ENCODE measurements around the gene DICER1. TPM values are rescaled to one million over a fixed set of nuclear protein-coding genes. Genes with fewer than 3 reads are reported as not detected.

The DICER1 gene
- polyA plus RNA-seq, 10 donors: 32.6 to 52.1 (median 42.4) TPM

DNA sequence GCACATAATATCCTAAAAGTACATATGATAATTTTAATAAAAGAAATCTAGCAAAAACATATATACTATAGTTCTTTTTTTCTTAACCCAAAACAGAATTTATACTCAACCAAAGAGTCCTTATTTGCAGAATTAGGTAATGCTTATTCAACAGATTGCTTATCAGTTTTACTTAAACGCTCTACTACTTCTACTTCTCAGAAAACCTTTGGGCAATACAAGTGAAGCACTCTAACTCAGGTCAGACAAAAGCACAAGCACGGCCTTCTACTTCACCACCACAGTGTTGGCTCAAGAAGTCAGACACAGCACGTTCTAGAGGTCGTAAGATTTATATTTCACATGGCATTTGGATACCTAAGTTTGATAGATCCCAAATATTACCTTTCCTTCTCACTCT, 29.2 kb downstream of the DICER1 start:
- no peak for DNase-seq

- no peak for DNase-seq
Observed at GRCh38 chr14:95127531-95127911, 29.8 kb downstream of the DICER1 start.

GRCh38 chr14:95126906-95127530, 30.3 kb downstream of the DICER1 start:
- DNase-seq: no peak

- no peak for DNase-seq
Observed at GRCh38 chr14:95125915-95126314, 31.4 kb downstream of the DICER1 start.

DNA sequence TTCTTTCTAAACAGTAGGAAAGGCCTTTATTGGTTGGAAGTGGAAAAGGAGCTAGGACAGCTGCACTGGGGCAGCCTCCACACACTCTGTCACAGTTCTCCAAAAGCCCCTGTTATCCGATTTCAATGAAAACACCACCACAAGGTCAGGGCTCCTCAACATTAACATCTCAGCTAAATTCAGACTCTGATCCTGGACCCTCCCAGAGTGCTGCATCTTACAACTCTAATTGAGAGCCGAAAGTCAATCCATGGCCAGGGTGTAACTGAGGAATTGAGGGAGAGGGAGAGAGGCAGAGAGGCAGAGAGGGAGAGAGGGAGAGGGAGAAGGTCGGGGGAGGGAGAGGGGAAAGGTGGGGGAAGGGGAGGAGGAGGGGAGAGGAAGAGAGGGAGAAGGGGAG, 32.1 kb downstream of the DICER1 start:
- DNase-seq: no peak

- peak in 1 of 3 donors; percentile 19 for DNase-seq
Observed at GRCh38 chr14:95123891-95124579, 33.3 kb downstream of the DICER1 start.

DNA sequence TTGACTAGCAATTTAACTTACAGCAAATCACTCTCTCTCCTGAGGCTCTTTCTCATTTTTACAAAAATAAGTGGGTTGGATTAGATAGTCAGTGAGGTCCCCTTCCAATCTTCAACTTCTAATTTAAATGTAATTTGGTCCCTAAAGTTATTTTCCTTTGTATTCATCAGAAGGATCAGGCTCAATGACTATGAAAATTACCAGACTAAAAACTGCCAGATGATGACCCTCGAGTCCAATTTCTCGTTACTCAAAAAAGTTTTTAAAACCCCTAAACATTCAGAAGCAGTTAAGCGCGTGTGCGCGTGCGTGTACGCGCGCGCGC, 34.7 kb downstream of the DICER1 start:
- DNase-seq: no peak

DNA sequence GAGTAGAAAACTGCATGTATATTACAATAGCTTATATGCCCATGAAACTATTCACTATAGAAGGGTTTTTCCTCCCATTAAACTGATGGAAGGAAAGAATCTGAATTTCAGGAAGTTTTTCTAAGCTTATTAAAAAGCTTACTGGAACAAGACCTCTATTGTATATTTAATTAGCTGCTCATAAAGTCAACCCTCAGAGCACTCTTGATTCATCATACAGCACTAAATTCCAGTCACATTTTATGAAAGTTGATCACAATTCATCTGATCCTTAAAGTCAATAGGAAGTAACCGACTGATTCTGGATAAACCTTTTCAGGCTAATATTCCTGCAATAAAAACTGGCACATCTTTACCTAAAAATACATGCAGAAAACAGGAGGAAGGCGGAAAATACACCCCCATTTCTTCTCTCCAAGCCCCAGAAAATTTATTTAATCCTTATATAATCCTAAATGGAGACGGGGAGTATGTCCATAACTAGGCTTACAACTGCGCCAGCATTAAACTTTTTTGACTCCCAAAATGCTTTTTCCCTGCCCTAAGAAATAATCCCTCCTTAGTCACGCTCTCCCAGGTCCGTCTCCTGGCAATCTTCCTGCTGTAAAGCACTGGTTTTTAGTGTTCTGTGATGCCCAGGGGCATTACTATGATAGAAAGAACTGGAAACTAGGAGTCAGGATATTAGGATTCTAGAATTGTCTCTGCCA, 35.3 kb downstream of the DICER1 start:
- no peak for DNase-seq

GRCh38 chr14:95119336-95119735, 38.0 kb downstream of the DICER1 start:
- no peak for DNase-seq

DNA sequence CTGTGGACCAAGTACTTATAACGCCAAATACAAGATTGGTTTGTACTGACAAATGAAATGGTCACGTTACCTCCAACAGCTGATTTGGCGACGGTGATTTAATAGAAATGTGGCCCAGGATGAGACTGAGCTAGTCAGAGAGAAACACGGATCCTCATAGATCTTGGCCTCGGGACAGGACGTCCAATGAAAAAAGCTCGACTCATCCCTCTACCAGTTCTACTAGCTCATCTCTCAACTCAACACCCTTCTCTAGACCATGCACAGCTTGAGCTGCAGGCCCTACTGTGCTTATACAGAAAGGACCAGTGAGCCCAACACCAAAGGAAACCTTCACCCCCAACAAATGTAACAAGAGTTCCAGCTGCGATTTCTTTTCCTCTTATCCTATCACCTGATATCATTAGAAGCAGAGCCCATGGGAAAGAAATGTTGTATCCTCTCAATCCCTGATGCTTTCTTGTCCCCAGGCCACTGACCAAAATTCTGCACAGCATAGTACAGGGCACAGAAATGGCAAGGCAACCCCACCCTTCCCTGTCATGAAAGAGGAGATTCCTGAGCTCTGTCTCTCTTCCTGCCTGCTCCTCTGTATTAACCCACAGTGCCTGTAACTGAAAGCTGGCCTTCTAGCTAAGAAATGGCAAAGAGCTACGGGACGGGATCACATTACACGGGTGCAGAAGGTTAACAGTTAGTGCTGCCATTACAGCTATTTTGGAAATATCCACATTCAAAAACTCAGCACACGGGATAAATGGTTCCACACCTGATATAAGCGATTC, 39.2 kb downstream of the DICER1 start:
- DNase-seq: no peak

- DNase-seq: no peak
Observed at GRCh38 chr14:95113476-95113875, 43.9 kb downstream of the DICER1 start.

- no peak for DNase-seq
Observed at GRCh38 chr14:95111507-95112164, 45.7 kb downstream of the DICER1 start.

- no peak for DNase-seq
Observed at GRCh38 chr14:95110178-95110577, 47.2 kb downstream of the DICER1 start.

- DNase-seq: no peak
Observed at GRCh38 chr14:95107711-95108110, 49.6 kb downstream of the DICER1 start.

DNA sequence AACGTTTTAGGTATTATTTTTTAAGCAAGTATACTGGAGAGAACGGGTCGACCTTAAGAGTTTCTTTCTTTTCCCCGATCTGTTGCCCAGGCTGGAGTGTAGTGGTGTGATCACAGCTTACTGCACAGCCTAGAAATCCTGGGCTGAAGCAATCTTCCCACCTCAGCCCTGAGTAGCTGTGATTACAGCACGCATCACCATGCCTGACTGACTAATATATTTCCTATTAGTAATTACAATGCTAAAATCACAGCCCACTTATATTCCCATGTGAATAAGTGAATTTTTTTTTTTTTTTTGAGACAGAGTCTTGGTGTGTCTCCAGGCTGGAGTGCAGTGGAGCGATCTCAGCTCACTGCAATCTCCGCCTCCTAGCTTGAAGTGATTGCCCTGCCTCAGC, 50.4 kb downstream of the DICER1 start:
- DNase-seq: no peak

GRCh38 chr14:95104911-95105310, 52.4 kb downstream of the DICER1 start:
- peak in 1 of 3 donors; percentile 25 for DNase-seq

GRCh38 chr14:95102680-95103044, 54.7 kb downstream of the DICER1 start:
- DNase-seq: no peak

DNA sequence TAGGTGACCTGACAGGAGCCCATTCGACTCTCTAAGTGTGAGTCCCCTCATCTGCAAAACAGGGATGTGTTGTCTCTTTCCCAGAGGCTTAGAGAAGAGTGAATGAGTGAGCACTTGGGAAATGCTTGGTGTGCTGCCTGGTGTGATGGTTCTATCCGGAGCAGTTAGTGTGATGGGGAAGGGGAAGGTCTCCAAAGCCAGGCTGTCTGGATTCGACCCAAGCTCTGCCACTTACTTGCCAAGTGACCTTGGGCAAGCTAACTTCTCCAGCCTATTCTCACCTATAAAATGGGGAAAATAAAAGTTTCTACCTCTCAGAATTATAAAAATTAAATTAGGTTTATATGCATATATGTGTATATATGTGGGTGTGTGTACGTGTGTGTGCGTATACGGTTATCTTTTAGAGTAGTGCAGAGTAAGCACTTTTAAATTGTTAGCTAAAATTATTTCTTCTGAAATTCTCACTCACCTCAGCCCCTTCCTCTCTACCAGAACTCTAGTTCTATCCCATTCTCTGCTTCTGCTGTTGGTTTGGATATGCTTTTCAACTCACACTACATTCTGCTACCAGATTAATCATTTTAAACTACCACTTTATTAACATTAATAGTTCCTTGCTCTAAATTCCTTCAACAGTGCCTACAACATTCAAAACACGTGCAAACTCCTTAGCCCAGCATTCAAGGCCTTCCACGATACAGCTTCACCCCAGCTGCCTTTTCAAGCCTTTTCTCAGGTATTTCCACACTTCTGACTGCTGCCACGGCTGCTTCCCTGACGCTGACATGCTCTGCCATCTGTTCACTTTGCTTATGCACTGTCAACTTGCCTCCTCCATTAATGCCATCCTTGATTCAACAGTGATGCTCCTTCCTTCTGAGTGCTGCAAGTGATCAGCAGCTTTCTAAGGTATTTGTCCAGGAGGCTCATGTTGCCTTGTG, 55.3 kb downstream of the DICER1 start:
- DNase-seq: no peak

DNA sequence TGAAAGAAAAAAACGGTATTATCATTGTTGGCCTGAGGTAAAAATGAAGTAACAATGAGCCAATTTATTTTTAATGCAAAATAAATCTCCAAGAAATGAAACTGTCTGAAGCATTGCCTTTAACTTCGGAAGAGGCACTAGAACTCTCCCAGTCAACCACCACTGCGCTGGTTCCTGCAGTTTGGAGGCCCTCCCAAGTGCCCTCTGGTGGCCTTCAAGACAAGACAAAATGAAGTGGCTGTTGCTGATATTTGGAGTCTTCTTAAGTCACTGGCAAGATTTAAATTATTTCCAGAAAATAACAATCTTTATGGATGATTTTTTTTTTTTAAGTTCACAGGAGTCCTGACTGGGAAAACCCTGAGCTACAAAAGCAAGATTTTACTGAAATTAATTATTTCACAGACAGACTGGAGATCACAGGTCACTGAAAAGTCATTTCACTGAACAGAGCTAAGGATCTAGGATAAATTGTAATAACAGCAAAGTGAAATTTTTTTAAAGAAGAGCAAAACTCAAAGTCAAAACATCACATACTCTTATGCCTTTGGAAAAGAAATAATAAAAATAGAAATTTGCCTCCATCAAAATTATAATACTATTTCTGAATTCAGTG, 58.2 kb downstream of the DICER1 start:
- DNase-seq: peak; percentile 57 to 78 (median 64)

- peak in 1 of 3 donors; percentile 24 for DNase-seq
Observed at GRCh38 chr14:95097385-95097784, 59.9 kb downstream of the DICER1 start.

Data from muscle of back (tissue), 11 donors.